HCT116 (cell line): ENCODE data around the gene PDE1C. TPM values are rescaled to one million over a fixed set of nuclear protein-coding genes. Genes with fewer than 3 reads are reported as not detected.

Experiments
- ATAC-seq: fragments of 200-7000 bp; cut with Tn5 transposase; 2 replicates; pipeline ENCODE4 v1.9.1; 2020; ENCODE audit warnings: mild to moderate bottlenecking, moderate library complexity
- BruUV-seq: library from RNA; stranded (reverse); fragments of 400-500 nt; replicated peaks from 2 replicates; lab custom pipeline; 2021; lab: Mats Ljungman, UMichigan
- CTCF ChIA-PET: fragments of 300-600 bp; sonication (Branson Sonifier 250); formaldehyde crosslinking; loops from one replicate; lab custom pipeline; 2021; ENCODE audit warnings: antibody characterized with exemption; lab: Charles Lee
- POLR2A ChIA-PET: fragments of 300-600, 350-600 bp; sonication (Branson Sonifier 250); formaldehyde crosslinking; loops from one replicate; lab custom pipeline; 2021; ENCODE audit warnings: antibody characterized with exemption; lab: Charles Lee
- RAD21 ChIA-PET, 2 experiments: fragments of 300-600 bp; sonication (Branson Sonifier 250); formaldehyde crosslinking; loops; one replicate each; lab custom pipeline; 2023; ENCODE audit warnings: low total read pairs in 2 of 2; ENCODE audit not compliant: uncharacterized antibody in 2 of 2, unreplicated experiment in 2 of 2, low non-redundant PET in 1 of 2; lab: Charles Lee
- DNase-seq: peaks from one replicate; pipeline ENCODE4 v3.0.0-alpha.2; 2010; ENCODE audit warnings: low read depth, low spot score
- H2AFZ ChIP-seq: fragments of 200-600 bp; shearing (Covaris generic), sonication (generic); 2 replicates; pipeline ENCODE4 v1.6.1; 2017; ENCODE audit warnings: low read depth, mixed run types, mixed read lengths, antibody characterized with exemption, low read length; ENCODE audit not compliant: poor library complexity, severe bottlenecking
- H3K27ac ChIP-seq: 2 replicates; pipeline ENCODE4 v1.5.1; 2012; ENCODE audit warnings: low read depth, low read length
- H3K27me3 ChIP-seq: fragments of 200-600 bp; sonication (generic); 2 replicates; pipeline ENCODE4 v1.6.1; 2016; ENCODE audit warnings: mixed run types, low read length, mixed read lengths; ENCODE audit not compliant: insufficient read depth
- H3K36me3 ChIP-seq, 2 experiments: fragments of 200-500 bp in 1 of 2; fragments of 200-600 bp in 1 of 2; sonication (Bioruptor generic) in 1 of 2; sonication (generic) in 1 of 2; 2 replicates each; pipeline versions ENCODE4 v1.5.1 to v1.6.1; 2014 to 2016; ENCODE audit warnings: low read length in 2 of 2, inconsistent platforms in 1 of 2, mixed read lengths in 1 of 2, mixed run types in 1 of 2; ENCODE audit not compliant: insufficient read depth in 2 of 2, control insufficient read depth in 1 of 2
- H3K4me1 ChIP-seq, 2 experiments: fragments of 200-600 bp in 1 of 2; sonication (generic) in 1 of 2; 2 replicates each; pipeline versions ENCODE4 v1.5.1 to v1.6.1; 2012 to 2017; ENCODE audit warnings: low read length in 2 of 2, inconsistent platforms in 1 of 2, mild to moderate bottlenecking in 1 of 2, mixed read lengths in 1 of 2, mixed run types in 1 of 2, moderate library complexity in 1 of 2; ENCODE audit not compliant: insufficient read depth in 2 of 2, control insufficient read depth in 1 of 2
- H3K4me2 ChIP-seq: fragments of 200-600 bp; sonication (generic); 2 replicates; pipeline ENCODE4 v1.6.1; 2017; ENCODE audit warnings: mixed run types, low read length, mixed read lengths
- H3K4me3 ChIP-seq, 2 experiments: fragments of 200-600 bp in 1 of 2; sonication (generic) in 1 of 2; replicated peaks in 1 of 2; 2 replicates each; pipeline ENCODE4 v1.5.1; 2011 to 2016; ENCODE audit warnings: low read length in 2 of 2, control low read depth in 1 of 2, low read depth in 1 of 2, mild to moderate bottlenecking in 1 of 2, mixed read lengths in 1 of 2, mixed run types in 1 of 2
- H3K79me2 ChIP-seq: fragments of 200-600 bp; sonication (generic); 2 replicates; pipeline ENCODE4 v1.6.1; 2017; ENCODE audit warnings: mild to moderate bottlenecking, mixed run types, low read length, moderate library complexity, mixed read lengths; ENCODE audit not compliant: insufficient read depth
- H3K9ac ChIP-seq: fragments of 200-600 bp; sonication (generic); 2 replicates; pipeline ENCODE4 v1.6.1; 2016; ENCODE audit warnings: low read length, mixed read lengths
- H3K9me2 ChIP-seq: fragments of 200-600 bp; sonication (generic), shearing (Covaris generic); 2 replicates; pipeline ENCODE4 v1.6.1; 2017; ENCODE audit warnings: mixed run types, mild to moderate bottlenecking, moderate library complexity; ENCODE audit not compliant: insufficient read depth
- H3K9me3 ChIP-seq, 2 experiments: fragments of 200-500 bp in 1 of 2; fragments of 200-600 bp in 1 of 2; sonication (Bioruptor generic) in 1 of 2; sonication (generic) in 1 of 2; 2 replicates each; pipeline ENCODE4 v1.6.1; 2014 to 2017; ENCODE audit warnings: low read length in 2 of 2, mixed read lengths in 2 of 2, inconsistent platforms in 1 of 2, low read depth in 1 of 2, mild to moderate bottlenecking in 1 of 2, mixed run types in 1 of 2, moderate library complexity in 1 of 2; ENCODE audit not compliant: control insufficient read depth in 1 of 2, insufficient read depth in 1 of 2
- H4K20me1 ChIP-seq: fragments of 200-600 bp; sonication (generic), shearing (Covaris generic); 2 replicates; pipeline ENCODE4 v1.6.1; 2017; ENCODE audit warnings: mixed run types, mild to moderate bottlenecking, moderate library complexity; ENCODE audit not compliant: insufficient read depth
- CBX3 ChIP-seq: IDR thresholded peaks from 2 replicates; pipeline ENCODE4 v1.6.1; 2012; ENCODE audit warnings: low read depth
- CEBPB ChIP-seq: IDR thresholded peaks from 2 replicates; pipeline ENCODE4 v1.6.1; 2012; ENCODE audit warnings: low read depth
- EGR1 ChIP-seq: IDR thresholded peaks from 2 replicates; pipeline ENCODE4 v1.6.1; 2012; ENCODE audit warnings: low read depth
- ELF1 ChIP-seq: IDR thresholded peaks from 2 replicates; pipeline ENCODE4 v1.6.1; 2012; ENCODE audit warnings: low read depth, borderline replicate concordance
- EZH2phosphoT487 ChIP-seq: fragments of 200-600 bp; IDR thresholded peaks from 2 replicates; pipeline ENCODE4 v1.6.1; 2018; ENCODE audit warnings: antibody characterized with exemption, borderline replicate concordance
- FOSL1 ChIP-seq: IDR thresholded peaks from 2 replicates; pipeline ENCODE4 v1.6.1; 2012; ENCODE audit warnings: low read depth
- POLR2A ChIP-seq: IDR thresholded peaks from 2 replicates; pipeline ENCODE4 v1.7.0; 2011; ENCODE audit warnings: borderline replicate concordance; ENCODE audit not compliant: insufficient read depth, insufficient read length; ENCODE audit errors: extremely low read depth
- POLR2AphosphoS5 ChIP-seq: IDR thresholded peaks from 2 replicates; pipeline ENCODE4 v1.6.1; 2011; ENCODE audit warnings: mild to moderate bottlenecking, low read depth, low read length, moderate library complexity
- RAD21 ChIP-seq: IDR thresholded peaks from 2 replicates; pipeline ENCODE4 v1.6.1; 2012; ENCODE audit warnings: low read depth, mild to moderate bottlenecking
- SIN3A ChIP-seq: IDR thresholded peaks from 2 replicates; pipeline ENCODE4 v1.6.1; 2012; ENCODE audit warnings: low read depth
- TCF7L2 ChIP-seq: IDR thresholded peaks from 2 replicates; pipeline ENCODE4 v1.7.0; 2011; ENCODE audit warnings: borderline replicate concordance, inconsistent platforms; ENCODE audit not compliant: insufficient read depth, insufficient read length; ENCODE audit errors: extremely low read depth
- YY1 ChIP-seq: IDR thresholded peaks from 2 replicates; pipeline ENCODE4 v1.6.1; 2011; ENCODE audit warnings: low read length, low read depth, moderate library complexity, mild to moderate bottlenecking; ENCODE audit not compliant: insufficient replicate concordance; ENCODE audit errors: extremely low read depth
- intact Hi-C: fragments of 100-400 bp; cut with micrococcal nuclease; formaldehyde crosslinking; loops from 2 replicates; pipeline ENCODE4 v1.10.0; 2022
- total RNA-seq: library from RNA; stranded (reverse); gene quantifications from one replicate; pipeline ENCODE4 v1.2.1, GENCODE V29; 2021; ENCODE audit not compliant: unreplicated experiment
- TF ChIP-seq, protein P1 (sequence below): IDR thresholded peaks from 2 replicates; pipeline ENCODE4 v1.6.1; 2012
- TF ChIP-seq, protein P2 (sequence below), 3 experiments: fragments of 200-600 bp in 1 of 3; sonication (generic) in 1 of 3; IDR thresholded peaks in 2 of 3; conservative IDR thresholded peaks in 1 of 3; 2 replicates each; pipeline ENCODE4 v1.5.1; 2012 to 2017; ENCODE audit warnings: low read depth in 2 of 3, low read length in 2 of 3, antibody characterized with exemption in 1 of 3, borderline replicate concordance in 1 of 3, control low read depth in 1 of 3, mild to moderate bottlenecking in 1 of 3, mixed read lengths in 1 of 3, mixed run types in 1 of 3, moderate library complexity in 1 of 3; ENCODE audit not compliant: insufficient read depth in 1 of 3
- TF ChIP-seq, protein P3 (sequence below): IDR thresholded peaks from 2 replicates; pipeline ENCODE4 v1.6.1; 2012

PDE1C gene
- total RNA-seq, 1 experiment from 2014 or later, result 0.17 TPM

DNA sequence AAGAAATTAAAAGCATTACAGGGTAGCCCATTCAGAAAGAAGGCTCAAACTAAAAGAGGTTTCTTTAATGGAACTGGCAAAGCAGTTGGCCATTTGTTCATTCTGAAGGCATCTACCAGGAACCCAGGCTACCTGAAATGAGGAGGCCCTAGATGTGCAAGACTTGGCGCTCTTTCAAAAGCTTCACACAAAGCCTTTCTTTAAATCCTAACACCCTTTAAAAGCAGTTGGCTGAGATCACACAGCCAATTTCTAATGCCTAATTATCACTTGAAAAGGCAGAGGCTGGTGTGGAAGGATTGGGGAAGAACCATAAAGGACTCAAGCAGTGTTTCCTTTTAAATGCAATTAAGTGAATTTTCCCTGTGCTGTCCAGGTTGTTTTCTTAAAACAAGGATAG, 360.0 kb downstream of the PDE1C start:
- H3K36me3 ChIP-seq, result no peaks in the 10 kb centered on the region
- no peak overlapping the region for H3K4me2 ChIP-seq
- H3K4me1 ChIP-seq, result no peaks in the 10 kb centered on the region
- no peak overlapping the region for H3K4me3 ChIP-seq
- CTCF ChIA-PET, result no interaction called here
- H3K79me2 ChIP-seq, result no peaks in the 10 kb centered on the region
- no peaks in the 10 kb centered on the region for H3K9me2 ChIP-seq
- no peak for ATAC-seq
- H3K9ac ChIP-seq, result no peak overlapping the region
- TF ChIP-seq EZH2phosphoT487 (no peak), CEBPB (no peak), CBX3 (no peak), FOSL1 (no peak), ELF1 (no peak), YY1 (no peak), TCF7L2 (no peak), EGR1 (no peak), SIN3A (no peak), POLR2A (no peak), RAD21 (no peak), POLR2AphosphoS5 (no peak)
- TF ChIP-seq, protein P1, sequence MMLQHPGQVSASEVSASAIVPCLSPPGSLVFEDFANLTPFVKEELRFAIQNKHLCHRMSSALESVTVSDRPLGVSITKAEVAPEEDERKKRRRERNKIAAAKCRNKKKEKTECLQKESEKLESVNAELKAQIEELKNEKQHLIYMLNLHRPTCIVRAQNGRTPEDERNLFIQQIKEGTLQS, result no peak
- TF ChIP-seq, protein P2, sequence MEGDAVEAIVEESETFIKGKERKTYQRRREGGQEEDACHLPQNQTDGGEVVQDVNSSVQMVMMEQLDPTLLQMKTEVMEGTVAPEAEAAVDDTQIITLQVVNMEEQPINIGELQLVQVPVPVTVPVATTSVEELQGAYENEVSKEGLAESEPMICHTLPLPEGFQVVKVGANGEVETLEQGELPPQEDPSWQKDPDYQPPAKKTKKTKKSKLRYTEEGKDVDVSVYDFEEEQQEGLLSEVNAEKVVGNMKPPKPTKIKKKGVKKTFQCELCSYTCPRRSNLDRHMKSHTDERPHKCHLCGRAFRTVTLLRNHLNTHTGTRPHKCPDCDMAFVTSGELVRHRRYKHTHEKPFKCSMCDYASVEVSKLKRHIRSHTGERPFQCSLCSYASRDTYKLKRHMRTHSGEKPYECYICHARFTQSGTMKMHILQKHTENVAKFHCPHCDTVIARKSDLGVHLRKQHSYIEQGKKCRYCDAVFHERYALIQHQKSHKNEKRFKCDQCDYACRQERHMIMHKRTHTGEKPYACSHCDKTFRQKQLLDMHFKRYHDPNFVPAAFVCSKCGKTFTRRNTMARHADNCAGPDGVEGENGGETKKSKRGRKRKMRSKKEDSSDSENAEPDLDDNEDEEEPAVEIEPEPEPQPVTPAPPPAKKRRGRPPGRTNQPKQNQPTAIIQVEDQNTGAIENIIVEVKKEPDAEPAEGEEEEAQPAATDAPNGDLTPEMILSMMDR (IDR thresholded peaks at IDR 0.05 in 2 of 3, conservative IDR thresholded peaks at IDR 0.05 in 1 of 3; ENCODE audit: borderline replicate concordance in 1 of 3, insufficient read depth in 1 of 3, low read depth in 2 of 3, low read length in 2 of 3), result no peak
- TF ChIP-seq, protein P3, sequence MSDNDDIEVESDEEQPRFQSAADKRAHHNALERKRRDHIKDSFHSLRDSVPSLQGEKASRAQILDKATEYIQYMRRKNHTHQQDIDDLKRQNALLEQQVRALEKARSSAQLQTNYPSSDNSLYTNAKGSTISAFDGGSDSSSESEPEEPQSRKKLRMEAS, result no peak
- no peak for DNase-seq
- H3K27ac ChIP-seq, result no peak overlapping the region
- POLR2A ChIA-PET, result no interaction called here
- H2AFZ ChIP-seq, result no peak overlapping the region
- BruUV-seq, result no TSS peak
- RAD21 ChIA-PET, result no interaction called here
- H3K9me3 ChIP-seq, result no peaks in the 10 kb centered on the region
- H4K20me1 ChIP-seq, result no peaks in the 10 kb centered on the region
- peaks cover 31% of the 10 kb centered on the region for H3K27me3 ChIP-seq
- intact Hi-C loops, result no loop called here
